GM10266 (cell line): ENCODE measurements around the gene PEPD.

ENCODE experiments used
- DNase-seq: peaks from one replicate; pipeline ENCODE4 v3.0.0; 2012; ENCODE audit errors: extremely low spot score
- TF ChIP-seq, protein P1 (sequence below): IDR thresholded peaks from 2 replicates; pipeline ENCODE4 v1.5.1; 2012; ENCODE audit warnings: mild to moderate bottlenecking, low read depth; ENCODE audit not compliant: control insufficient read depth, insufficient read depth; ENCODE audit errors: missing control alignments

Gene PEPD

DNA sequence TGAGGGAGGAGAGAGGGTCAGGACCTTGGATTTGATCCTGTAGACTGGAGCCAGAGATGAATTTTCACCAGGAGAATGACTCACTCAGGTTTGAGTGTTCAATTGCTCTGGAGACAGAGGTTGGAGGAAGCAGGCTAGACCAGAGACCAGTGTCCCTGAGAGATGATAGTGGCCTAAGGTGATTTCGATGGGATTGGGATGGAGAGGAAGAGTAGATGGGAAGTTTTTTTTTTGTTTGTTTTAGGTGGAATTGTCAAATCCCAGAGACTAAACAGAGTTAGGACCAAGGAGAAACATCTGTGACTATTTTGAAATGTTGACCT, 145.8 kb downstream of the PEPD start:
- TF ChIP-seq, protein P1, sequence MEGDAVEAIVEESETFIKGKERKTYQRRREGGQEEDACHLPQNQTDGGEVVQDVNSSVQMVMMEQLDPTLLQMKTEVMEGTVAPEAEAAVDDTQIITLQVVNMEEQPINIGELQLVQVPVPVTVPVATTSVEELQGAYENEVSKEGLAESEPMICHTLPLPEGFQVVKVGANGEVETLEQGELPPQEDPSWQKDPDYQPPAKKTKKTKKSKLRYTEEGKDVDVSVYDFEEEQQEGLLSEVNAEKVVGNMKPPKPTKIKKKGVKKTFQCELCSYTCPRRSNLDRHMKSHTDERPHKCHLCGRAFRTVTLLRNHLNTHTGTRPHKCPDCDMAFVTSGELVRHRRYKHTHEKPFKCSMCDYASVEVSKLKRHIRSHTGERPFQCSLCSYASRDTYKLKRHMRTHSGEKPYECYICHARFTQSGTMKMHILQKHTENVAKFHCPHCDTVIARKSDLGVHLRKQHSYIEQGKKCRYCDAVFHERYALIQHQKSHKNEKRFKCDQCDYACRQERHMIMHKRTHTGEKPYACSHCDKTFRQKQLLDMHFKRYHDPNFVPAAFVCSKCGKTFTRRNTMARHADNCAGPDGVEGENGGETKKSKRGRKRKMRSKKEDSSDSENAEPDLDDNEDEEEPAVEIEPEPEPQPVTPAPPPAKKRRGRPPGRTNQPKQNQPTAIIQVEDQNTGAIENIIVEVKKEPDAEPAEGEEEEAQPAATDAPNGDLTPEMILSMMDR: no peak

DNA sequence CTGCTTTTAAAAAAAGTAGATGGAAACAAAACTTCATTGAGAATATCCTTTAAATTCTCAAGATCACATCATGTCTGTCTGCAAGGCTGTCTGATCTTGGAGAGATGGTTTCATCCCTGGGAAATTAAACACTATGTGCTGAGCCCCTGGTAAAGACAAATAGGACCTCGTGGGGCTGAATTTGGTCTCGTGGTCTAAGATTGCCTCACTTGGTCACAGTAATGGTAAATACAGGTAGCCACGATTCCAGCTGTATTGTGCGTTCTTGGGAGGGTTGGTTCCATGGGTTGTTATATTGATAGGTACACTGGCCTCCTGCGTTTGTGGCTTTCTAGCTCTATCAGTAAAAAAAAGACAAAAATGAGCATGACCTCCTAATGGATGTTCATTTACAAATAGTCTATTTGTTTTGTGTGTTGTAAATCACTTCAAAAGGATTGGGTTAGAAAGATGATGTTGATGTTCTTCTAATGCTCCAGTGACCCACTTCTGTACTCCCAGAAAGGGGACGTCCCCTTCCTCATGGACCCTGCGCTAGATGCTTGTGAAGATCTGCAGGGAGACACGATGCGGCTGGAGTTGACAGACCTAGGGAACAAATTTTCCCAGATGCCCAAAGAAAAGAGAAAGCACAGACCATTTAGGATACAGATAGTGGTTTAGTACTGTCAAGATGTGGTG, 146.3 kb downstream of the PEPD start:
- DNase-seq: no peak
- TF ChIP-seq, protein P1: no peak

More for the DNA sequence above, 145.8 kb downstream of the PEPD start:
- no peak for DNase-seq

DNA sequence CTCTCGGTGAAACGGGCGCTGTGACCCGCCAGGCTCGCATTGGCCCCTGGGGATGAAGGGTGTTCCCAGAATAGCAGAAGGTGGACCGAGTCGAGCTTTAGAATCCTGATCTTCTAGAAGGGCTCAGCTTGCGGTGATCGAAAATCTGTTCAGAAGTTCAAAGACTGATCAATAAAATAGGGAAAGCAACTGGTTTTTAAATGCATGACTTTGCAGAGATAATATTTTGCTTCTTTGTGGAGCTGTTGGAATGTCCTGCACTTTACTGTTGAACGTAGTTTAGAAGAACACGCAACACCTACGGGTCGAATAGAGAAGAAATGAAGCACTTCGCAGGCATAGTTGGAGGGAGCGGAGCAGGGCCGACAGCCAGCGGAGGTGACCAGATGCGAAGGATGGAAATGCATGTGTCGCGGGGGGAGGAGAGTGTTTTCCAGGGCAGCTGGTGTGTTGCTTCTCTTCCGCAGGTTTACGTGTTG, 147.3 kb downstream of the PEPD start:
- peak; percentile 35 for DNase-seq
- TF ChIP-seq, protein P1: no peak

DNA sequence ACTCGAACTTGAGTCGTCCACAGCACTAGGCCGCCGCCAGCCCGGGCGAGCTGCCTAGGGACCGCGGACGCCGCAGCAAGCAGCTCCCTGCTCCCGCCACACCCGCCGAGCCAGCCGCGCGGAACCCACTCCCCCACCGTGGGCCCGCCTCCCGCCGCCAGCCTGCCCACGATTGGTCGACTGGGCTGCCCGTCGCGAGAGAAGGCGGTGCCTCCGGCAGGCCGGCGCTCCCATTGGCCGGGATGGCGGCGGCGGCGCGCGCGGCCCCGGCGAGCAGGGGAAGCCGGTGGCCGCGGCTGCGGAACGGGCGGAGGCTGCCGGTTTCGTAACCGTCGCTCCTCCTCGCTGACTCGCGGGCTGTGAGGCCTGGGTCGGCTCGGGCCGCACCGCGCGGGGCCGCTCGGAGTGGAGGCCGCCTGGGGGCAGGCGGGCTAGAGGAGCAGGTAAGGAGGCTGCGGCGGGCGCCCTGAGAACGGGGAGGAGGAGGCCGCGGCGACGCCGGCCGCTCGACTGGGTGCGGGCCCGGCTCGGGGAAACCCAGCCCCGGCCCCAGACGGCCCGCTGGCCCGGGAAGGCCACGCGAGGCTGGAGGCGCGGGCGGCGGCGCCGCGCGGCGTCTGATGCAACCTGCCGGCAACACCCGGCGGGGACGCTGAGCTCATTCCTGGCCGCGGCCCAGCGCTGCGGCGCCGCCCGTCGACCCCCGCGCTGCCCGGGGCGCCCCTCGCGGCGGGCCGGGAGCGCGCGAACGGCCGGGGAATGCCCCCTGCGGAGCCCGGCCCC, 147.9 kb downstream of the PEPD start, which contains the start of gene CEBPG:
TSS of gene CEBPG (plus strand) at position 257 of the 783 bp plus-strand sequence. CDS start 5,531 bp downstream, outside the sequence.
- DNase-seq: peak; percentile 99
- TF ChIP-seq, protein P1: peak; percentile 25

DNA sequence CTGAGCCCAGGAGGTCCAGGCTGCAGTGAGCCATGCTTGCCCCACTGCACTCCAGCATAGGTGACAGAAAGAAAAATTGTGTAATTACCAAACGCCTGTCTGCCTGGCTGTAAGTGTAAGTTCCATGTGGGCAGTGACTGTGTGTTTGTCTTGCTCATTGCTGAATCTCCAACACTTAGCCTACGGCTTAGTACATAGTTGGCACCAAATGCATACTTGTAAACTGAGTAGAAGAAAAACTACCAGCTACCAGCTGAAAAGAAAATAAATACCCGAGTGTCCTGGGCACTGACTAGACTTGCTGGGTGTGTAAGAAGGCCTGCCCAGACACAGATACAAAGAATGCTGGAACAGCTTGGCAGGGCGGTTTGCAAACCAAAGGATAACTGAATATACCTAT, 150.8 kb downstream of the PEPD start:
- TF ChIP-seq, protein P1: no peak
- no peak for DNase-seq

DNA sequence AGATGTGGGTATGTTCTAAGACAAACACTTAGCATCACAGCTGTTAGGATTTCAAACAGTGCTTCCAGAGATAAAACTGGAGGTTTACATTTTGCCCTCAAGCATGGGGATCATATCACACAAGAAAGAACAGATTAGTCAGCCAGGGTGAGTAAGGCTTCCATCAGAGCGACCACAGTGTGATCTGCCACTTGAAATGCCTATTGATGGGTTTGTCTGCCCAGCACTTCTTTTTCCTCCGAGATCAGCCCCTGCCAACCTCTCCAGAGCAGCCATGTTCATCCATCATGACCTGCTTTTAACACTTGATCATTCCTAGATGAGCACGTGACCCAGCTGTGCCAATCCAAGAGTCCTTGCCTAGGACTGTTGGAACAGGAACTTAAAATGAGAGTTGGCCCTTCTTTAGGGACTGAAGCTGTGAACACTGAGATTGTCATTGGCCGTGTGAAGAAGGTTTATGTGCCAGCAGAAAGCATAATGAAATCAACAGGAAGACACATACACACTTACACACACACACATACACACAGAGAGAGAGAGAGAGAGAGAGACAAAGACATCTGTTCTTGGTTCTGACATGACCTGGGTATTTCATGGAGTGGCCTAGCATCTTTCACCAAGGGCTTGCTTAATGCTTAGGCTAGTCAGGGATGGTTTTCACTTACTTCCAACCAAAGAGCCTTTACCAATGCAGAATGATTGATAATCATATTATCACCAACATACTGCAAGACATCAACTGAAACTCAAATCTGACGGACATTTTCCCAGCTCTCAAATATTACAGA, 153.3 kb downstream of the PEPD start:
- no peak for DNase-seq
- TF ChIP-seq, protein P1: no peak

DNA sequence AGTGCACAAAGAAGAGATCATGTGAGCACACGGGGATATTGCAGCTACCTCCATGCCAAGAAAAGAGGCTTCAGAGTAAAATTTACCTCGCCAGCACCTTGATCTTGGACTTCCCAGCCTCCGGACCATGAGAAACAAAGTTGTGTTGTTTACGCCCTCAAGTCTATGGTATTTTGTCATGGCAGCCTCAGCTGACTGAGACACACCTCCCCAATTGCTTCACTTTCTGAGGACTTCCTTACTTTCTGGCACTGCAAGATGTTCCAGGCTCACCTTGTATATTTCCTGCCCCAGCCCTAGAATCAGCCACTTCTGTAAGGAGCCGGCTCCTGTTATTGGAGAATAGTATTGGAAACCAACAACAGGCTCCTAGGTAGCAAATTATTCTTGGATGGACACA, 154.7 kb downstream of the PEPD start:
- no peak for DNase-seq
- TF ChIP-seq, protein P1: no peak
